Stimulated activated CD4-positive, alpha-beta T cell treated with anti-CD3 and anti-CD28 coated beads, TNF-alpha, amount 100 ng/mL, for 4 hours (primary cell): Measurements from ENCODE around the gene EPS15.

Experiments used
- DNase-seq, 3 experiments: peaks; one replicate each; pipeline ENCODE4 v3.0.0-alpha.2; 2020; ENCODE audit warnings: low read depth in 3 of 3

The EPS15 gene

GRCh38 chr1:51316113-51316845, 202.8 kb downstream of the EPS15 start:
- DNase-seq = no peak

GRCh38 chr1:51314974-51315373, 204.1 kb downstream of the EPS15 start:
- DNase-seq = no peak

- DNase-seq = no peak
Observed at GRCh38 chr1:51313961-51314777, 204.9 kb downstream of the EPS15 start.

GRCh38 chr1:51313268-51313852, 205.7 kb downstream of the EPS15 start:
- no peak for DNase-seq

GRCh38 chr1:51312718-51313117, 206.3 kb downstream of the EPS15 start:
- no peak for DNase-seq

GRCh38 chr1:51311826-51312225, 207.2 kb downstream of the EPS15 start:
- no peak for DNase-seq

- no peak for DNase-seq
Observed at GRCh38 chr1:51310871-51311613, 208.0 kb downstream of the EPS15 start.

GRCh38 chr1:51309291-51309690, 209.8 kb downstream of the EPS15 start:
- DNase-seq = no peak

GRCh38 chr1:51308636-51309035, 210.4 kb downstream of the EPS15 start:
- DNase-seq = no peak

GRCh38 chr1:51306950-51307349, 212.1 kb downstream of the EPS15 start:
- DNase-seq = no peak

- no peak for DNase-seq
Observed at GRCh38 chr1:51305371-51305823, 213.7 kb downstream of the EPS15 start.

GRCh38 chr1:51304360-51304759, 214.7 kb downstream of the EPS15 start:
- DNase-seq = no peak
